Panc1 (cell line): ENCODE measurements around the gene HNRNPM. TPM values are rescaled to one million over a fixed set of nuclear protein-coding genes. Genes with fewer than 3 reads are reported as not detected.

Experiments used
- ATAC-seq: fragments of 200-7000 bp; cut with Tn5 transposase; 2 replicates; pipeline ENCODE4 v1.9.1; 2020; ENCODE audit warnings: mild to moderate bottlenecking, moderate library complexity
- BruUV-seq: library from RNA; stranded (reverse); fragments of 400-500 nt; replicated peaks from 2 replicates; lab custom pipeline; 2021; lab: Mats Ljungman, UMichigan
- CTCF ChIA-PET: fragments of 300-600 bp; sonication (Branson Sonifier 250); formaldehyde crosslinking; loops from one replicate; lab custom pipeline; 2022; ENCODE audit warnings: antibody characterized with exemption; lab: Charles Lee
- POLR2A ChIA-PET: fragments of 300-600 bp; sonication (Branson Sonifier 250); formaldehyde crosslinking; loops from one replicate; lab custom pipeline; 2022; ENCODE audit warnings: antibody characterized with exemption; lab: Charles Lee
- DNase-seq: peaks from one replicate; pipeline ENCODE4 v3.0.0-alpha.2; 2010; ENCODE audit warnings: low read depth, low spot score
- H3K27ac ChIP-seq: 2 replicates; pipeline ENCODE4 v1.5.1; 2011; ENCODE audit warnings: mild to moderate bottlenecking, low read length, inconsistent platforms
- H3K27me3 ChIP-seq: fragments of 200-500 bp; sonication (Bioruptor generic); 2 replicates; pipeline ENCODE4 v1.6.0; 2014; ENCODE audit warnings: low read length, inconsistent platforms; ENCODE audit not compliant: control insufficient read depth, insufficient read depth
- H3K36me3 ChIP-seq: fragments of 200-500 bp; sonication (Bioruptor generic); 2 replicates; pipeline ENCODE4 v1.5.1; 2014; ENCODE audit warnings: inconsistent platforms, mild to moderate bottlenecking, low read length, moderate library complexity; ENCODE audit not compliant: control insufficient read depth, insufficient read depth
- H3K4me1 ChIP-seq: 2 replicates; pipeline ENCODE4 v1.5.1; 2011; ENCODE audit warnings: inconsistent platforms, mild to moderate bottlenecking, low read length, moderate library complexity; ENCODE audit not compliant: control insufficient read depth, insufficient read depth
- H3K4me3 ChIP-seq, 2 experiments: 2 replicates each; pipeline ENCODE4 v1.5.1; 2011 to 2012; ENCODE audit warnings: low read depth in 2 of 2, low read length in 2 of 2, mild to moderate bottlenecking in 2 of 2, inconsistent platforms in 1 of 2, moderate library complexity in 1 of 2
- H3K9me3 ChIP-seq: fragments of 200-500 bp; sonication (Bioruptor generic); 2 replicates; pipeline ENCODE4 v1.5.1; 2014; ENCODE audit warnings: low read depth, mild to moderate bottlenecking, inconsistent platforms, low read length, moderate library complexity; ENCODE audit not compliant: control insufficient read depth, insufficient read depth
- CTCF ChIP-seq: fragments of 450-650 bp; IDR thresholded peaks from 2 replicates; pipeline ENCODE4 v1.5.1; 2017; ENCODE audit warnings: mild to moderate bottlenecking
- POLR2AphosphoS5 ChIP-seq: IDR thresholded peaks from 2 replicates; pipeline ENCODE4 v1.6.1; 2012; ENCODE audit warnings: mild to moderate bottlenecking, low read depth, low read length, moderate library complexity
- REST ChIP-seq, 2 experiments: IDR thresholded peaks; 2 replicates each; pipeline ENCODE4 v1.6.1; 2011 to 2012; ENCODE audit warnings: low read depth in 2 of 2, control low read depth in 1 of 2, low read length in 1 of 2, mild to moderate bottlenecking in 1 of 2, moderate library complexity in 1 of 2; ENCODE audit not compliant: insufficient read depth in 1 of 2
- SIN3A ChIP-seq: IDR thresholded peaks from 2 replicates; pipeline ENCODE4 v1.6.1; 2012; ENCODE audit warnings: low read depth, mild to moderate bottlenecking, low read length, moderate library complexity, borderline replicate concordance; ENCODE audit not compliant: insufficient read depth
- TCF7L2 ChIP-seq: IDR thresholded peaks from 2 replicates; pipeline ENCODE4 v1.6.1; 2011; ENCODE audit warnings: mild to moderate bottlenecking, low read depth, low read length, inconsistent platforms
- in situ Hi-C: cut with HindIII; loops from 2 replicates; pipeline ENCODE4 v1.10.0; 2016; ENCODE audit warnings: low sequenced_read_pairs, low pct_unique_long_range_greater_than_20kb
- intact Hi-C: fragments of 100-400 bp; cut with micrococcal nuclease; formaldehyde crosslinking; loops from one replicate; pipeline ENCODE4 v1.10.0; 2022; ENCODE audit not compliant: unreplicated experiment
- total RNA-seq: library from RNA; stranded (reverse); gene quantifications from one replicate; pipeline ENCODE4 v1.2.1, GENCODE V29; 2021; ENCODE audit not compliant: unreplicated experiment

Gene HNRNPM
- total RNA-seq, 1 experiment from 2014 or later: 225 TPM

- H3K9me3 ChIP-seq: no peaks in the 10 kb centered on the region
- ATAC-seq (no peak), DNase-seq (no peak)
- CTCF ChIA-PET: no interaction called here
- TF ChIP-seq CTCF (no peak), REST (IDR thresholded peaks at IDR 0.05; ENCODE audit: insufficient read depth in 1 of 2, low read depth in 2 of 2, low read length in 1 of 2) (no peak), TCF7L2 (no peak), SIN3A (no peak), POLR2AphosphoS5 (no peak)
- in situ Hi-C loops (no loop called here), intact Hi-C loops (no loop called here)
- no peaks in the 10 kb centered on the region for H3K36me3 ChIP-seq
- no peaks in the 10 kb centered on the region for H3K27me3 ChIP-seq
- POLR2A ChIA-PET: interaction anchor here (0.7 kb wide), 1 partner anchor 242 kb away, joined by 13 read pairs; no protein-coding TSS in a partner anchor
- H3K27ac ChIP-seq: no peak overlapping the region
- H3K4me1 ChIP-seq: no peaks in the 10 kb centered on the region
- H3K4me3 ChIP-seq: no peak overlapping the region
- BruUV-seq: no TSS peak
Measured at GRCh38 chr19:8503510-8503909, 58.7 kb downstream of the HNRNPM start.

- ChIA-PET CTCF (no interaction called here), POLR2A (interaction anchor here (0.7 kb wide), 1 partner anchor 83 kb away, joined by 5 read pairs; no protein-coding TSS in a partner anchor)
- no peak overlapping the region for H3K27ac ChIP-seq
- no TSS peak for BruUV-seq
- no peaks in the 10 kb centered on the region for H3K9me3 ChIP-seq
- DNase-seq (no peak), ATAC-seq (no peak)
- intact Hi-C loops (no loop called here), in situ Hi-C loops (no loop called here)
- H3K36me3 ChIP-seq: no peaks in the 10 kb centered on the region
- H3K27me3 ChIP-seq: no peaks in the 10 kb centered on the region
- no peaks in the 10 kb centered on the region for H3K4me1 ChIP-seq
- TF ChIP-seq TCF7L2: no peak
- no peak for TF ChIP-seq REST (IDR thresholded peaks at IDR 0.05; ENCODE audit: insufficient read depth in 1 of 2, low read depth in 2 of 2, low read length in 1 of 2)
- no peak for TF ChIP-seq CTCF
- no peak for TF ChIP-seq SIN3A
- no peak for TF ChIP-seq POLR2AphosphoS5
- H3K4me3 ChIP-seq: no peak overlapping the region
Measured at GRCh38 chr19:8504171-8504570, 59.4 kb downstream of the HNRNPM start.
